Sigmoid colon (tissue), 7 donors: Measurements from ENCODE around the gene EFL1. TPM values are rescaled to one million over a fixed set of nuclear protein-coding genes. Genes with fewer than 3 reads are reported as not detected.
A peak's percentile ranks its signal among the peaks of the same experiment; 100 is the strongest.
"Not testable (repeated sequence)": the region's sequence is repeated elsewhere in the genome, so short reads cannot be mapped to it uniquely, and the experiment has no call there.

ENCODE experiments used
- DNase-seq: peaks from one replicate; pipeline ENCODE4 v3.0.0-alpha.2; 2019
- H3K27ac ChIP-seq, 4 donors: fragments of 200-600 bp; sonication (generic); one replicate each; pipeline ENCODE4 v1.5.1; 2016 to 2019; ENCODE audit warnings: mild to moderate bottlenecking in 1 of 4
- H3K27me3 ChIP-seq, 3 donors: fragments of 200-600 bp; sonication (generic); one replicate each; pipeline ENCODE4 v1.5.1; 2019; ENCODE audit warnings: mild to moderate bottlenecking in 1 of 3
- H3K36me3 ChIP-seq, 4 donors: fragments of 200-600 bp; sonication (generic); one replicate each; pipeline ENCODE4 v1.5.1; 2016 to 2019
- H3K4me1 ChIP-seq, 4 donors: fragments of 200-600 bp; sonication (generic); one replicate each; pipeline ENCODE4 v1.5.1; 2017 to 2019
- H3K4me3 ChIP-seq, 4 donors: fragments of 200-600 bp; sonication (generic); one replicate each; pipeline ENCODE4 v1.5.1; 2017 to 2019; ENCODE audit warnings: mild to moderate bottlenecking in 2 of 4, moderate library complexity in 1 of 4
- H3K9me3 ChIP-seq, 4 donors: fragments of 200-600 bp in 3 of 4; sonication (generic) in 3 of 4; one replicate each; pipeline versions ENCODE4 v1.5.1 to v1.6.1; 2013 to 2019
- CTCF ChIP-seq, 4 experiments: fragments of 450-650 bp in 3 of 4; fragments of 200-600 bp in 1 of 4; IDR thresholded peaks; one replicate each; pipeline ENCODE4 v1.5.1; 2016 to 2019; ENCODE audit warnings: antibody characterized with exemption in 4 of 4, mild to moderate bottlenecking in 3 of 4, moderate library complexity in 2 of 4
- EP300 ChIP-seq, 4 donors: sonication (generic); formaldehyde crosslinking; IDR thresholded peaks; one replicate each; pipeline ENCODE4 v1.6.1; 2017; ENCODE audit warnings: antibody characterized with exemption in 4 of 4
- POLR2A ChIP-seq, 2 donors: fragments of 450-650 bp; IDR thresholded peaks; one replicate each; pipeline ENCODE4 v1.6.1; 2016; ENCODE audit warnings: antibody characterized with exemption in 2 of 2, mild to moderate bottlenecking in 2 of 2, moderate library complexity in 2 of 2
- POLR2AphosphoS5 ChIP-seq, 4 donors: sonication (generic); formaldehyde crosslinking; IDR thresholded peaks; one replicate each; pipeline ENCODE4 v1.6.1; 2017; ENCODE audit warnings: antibody characterized with exemption in 4 of 4
- WGBS, 2 donors: extraction: QIAGEN DNeasy Blood & Tissue Kit; methylation state at CpG; one replicate each; pipeline ENCODE4 v1.1.7; 2013; 5-methylcytosine and 5-hydroxymethylcytosine counted together
- intact Hi-C: fragments of 100-400 bp; cut with DNase I; formaldehyde crosslinking; loops from one replicate; pipeline ENCODE4 v1.15.1; 2023
- polyA plus RNA-seq, 3 donors: library from polyadenylated mRNA; stranded (reverse); fragments of 200-250 nt; gene quantifications; one replicate each; pipeline ENCODE4 v1.2.3, GENCODE V29; 2013
- total RNA-seq, 4 donors: library from RNA; depleted of rRNA; stranded (reverse); fragments of >200 nt; gene quantifications; one replicate each; pipeline ENCODE4 v1.1.0, GENCODE V29; 2016
- donor health status: healthy with polysubstance abuse.
- donor health status: Bipolar disorder and iron deficiency.
- donor health status: healthy.

Gene EFL1
- total and polyA plus RNA-seq, 7 donors: 10.8 to 15.7 (median 13.6) TPM

DNA sequence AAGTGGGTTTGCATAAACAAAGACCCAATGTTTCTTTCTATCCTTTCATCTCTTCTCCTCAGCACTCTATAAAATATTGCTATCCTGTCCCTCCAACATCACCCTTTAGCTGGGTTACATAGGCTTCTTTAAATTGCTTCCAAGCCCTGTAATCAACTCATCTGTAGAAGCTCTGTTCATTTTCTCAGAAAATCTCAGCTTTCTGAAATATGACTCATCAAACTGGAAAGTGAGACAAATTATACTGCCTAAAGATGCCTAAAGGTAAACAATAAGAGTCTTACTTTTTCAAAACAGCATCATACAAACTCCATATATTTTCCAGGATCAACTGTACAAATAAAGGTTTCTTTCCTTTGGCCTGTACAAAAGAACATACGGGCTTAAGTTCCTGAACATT lies 33.8 kb downstream of the EFL1 start:
- Histone ChIP-seq H3K9me3 (no peaks in the 10 kb centered on the region), H3K4me1 (no peaks in the 10 kb centered on the region), H3K27me3 (no peaks in the 10 kb centered on the region), H3K4me3 (no peak overlapping the region), H3K36me3 (peaks cover 0 to 35% (median 0%) of the 10 kb centered on the region in 4 donors), H3K27ac (no peak overlapping the region)
- 89 to 93% methylated on average over 1 of the region's 1 CpG for WGBS, 2 donors
- intact Hi-C loops: no loop called here
- TF ChIP-seq POLR2A (IDR thresholded peaks at IDR 0.05) (no peak), EP300 (IDR thresholded peaks at IDR 0.05) (no peak), POLR2AphosphoS5 (IDR thresholded peaks at IDR 0.05) (no peak), CTCF (IDR thresholded peaks at IDR 0.05) (no peak)
- no peak for DNase-seq

DNA sequence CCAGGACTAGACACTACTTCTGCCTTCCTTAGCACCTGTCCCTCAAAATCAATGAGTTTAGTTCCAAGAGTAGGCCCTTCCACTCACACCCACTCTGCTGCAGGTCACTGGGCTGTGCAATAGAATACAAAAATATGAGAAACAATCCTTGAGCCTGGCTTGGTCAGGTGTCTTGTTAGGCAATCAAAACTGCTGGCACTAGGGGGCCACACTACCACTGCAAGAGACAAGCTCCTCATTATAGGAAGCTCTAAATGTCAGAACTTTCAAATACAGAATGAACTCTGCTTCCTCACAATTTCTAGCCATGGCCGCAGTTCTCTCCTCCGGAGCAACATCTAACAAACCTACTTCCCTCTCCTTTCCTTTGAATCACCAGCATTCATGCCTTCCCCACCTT lies 41.0 kb downstream of the EFL1 start:
- H3K27me3 ChIP-seq, H3K4me1 ChIP-seq, DNase-seq, intact Hi-C loops, H3K4me3 ChIP-seq, H3K9me3 ChIP-seq, H3K27ac ChIP-seq: not testable (repeated sequence)
- peaks cover 0 to 33% (median 2%) of the 10 kb centered on the region in 4 donors for H3K36me3 ChIP-seq
- 50 to 56% methylated on average over 2 of the region's 2 CpGs for WGBS, 2 donors

DNA sequence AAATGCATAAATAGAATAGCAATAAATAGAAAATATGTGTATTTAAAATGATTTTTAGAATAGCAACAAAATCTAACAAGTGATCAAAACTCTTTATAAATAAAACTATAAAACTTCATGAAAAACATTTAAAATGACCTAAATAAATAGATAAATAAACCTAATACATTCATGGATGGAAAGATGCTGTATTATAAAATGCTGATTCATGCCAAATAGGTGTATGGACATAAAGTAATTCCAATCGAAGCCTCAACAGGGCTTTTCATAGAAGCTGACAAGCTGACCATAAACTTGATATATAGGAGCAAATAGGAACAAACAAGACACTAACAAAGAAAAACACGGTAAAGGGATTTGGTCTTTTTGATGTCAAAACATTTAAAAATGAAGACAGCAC lies 46.4 kb downstream of the EFL1 start:
- H3K9me3 ChIP-seq, intact Hi-C loops, DNase-seq, H3K4me3 ChIP-seq, H3K4me1 ChIP-seq, H3K27ac ChIP-seq, H3K27me3 ChIP-seq: not testable (repeated sequence)
- 74 to 80% methylated on average over 2 of the region's 2 CpGs for WGBS, 2 donors
- H3K36me3 ChIP-seq: peaks cover 0 to 29% (median 2%) of the 10 kb centered on the region in 4 donors

DNA sequence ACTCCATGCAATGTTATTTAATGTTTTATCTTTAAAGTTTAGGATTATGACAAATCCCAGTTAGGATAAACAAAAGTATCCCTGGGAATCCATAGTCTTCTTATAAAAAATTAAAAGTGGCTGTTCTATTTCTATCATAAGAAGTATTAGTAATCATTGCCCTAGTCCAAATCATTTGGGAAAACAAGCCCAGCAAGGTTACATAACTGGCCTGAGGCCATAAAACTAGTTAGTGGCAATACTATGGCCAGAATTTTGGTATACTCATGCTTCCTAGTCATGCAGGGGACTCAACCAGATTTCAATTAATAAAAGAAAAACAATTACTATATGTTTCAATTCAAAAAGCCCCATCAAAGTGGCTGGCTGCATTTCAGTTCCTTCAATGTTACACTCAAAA lies 50.3 kb downstream of the EFL1 start:
- DNase-seq, intact Hi-C loops, H3K36me3 ChIP-seq, H3K9me3 ChIP-seq, H3K4me1 ChIP-seq, H3K27ac ChIP-seq, H3K4me3 ChIP-seq, H3K27me3 ChIP-seq: not testable (repeated sequence)

DNA sequence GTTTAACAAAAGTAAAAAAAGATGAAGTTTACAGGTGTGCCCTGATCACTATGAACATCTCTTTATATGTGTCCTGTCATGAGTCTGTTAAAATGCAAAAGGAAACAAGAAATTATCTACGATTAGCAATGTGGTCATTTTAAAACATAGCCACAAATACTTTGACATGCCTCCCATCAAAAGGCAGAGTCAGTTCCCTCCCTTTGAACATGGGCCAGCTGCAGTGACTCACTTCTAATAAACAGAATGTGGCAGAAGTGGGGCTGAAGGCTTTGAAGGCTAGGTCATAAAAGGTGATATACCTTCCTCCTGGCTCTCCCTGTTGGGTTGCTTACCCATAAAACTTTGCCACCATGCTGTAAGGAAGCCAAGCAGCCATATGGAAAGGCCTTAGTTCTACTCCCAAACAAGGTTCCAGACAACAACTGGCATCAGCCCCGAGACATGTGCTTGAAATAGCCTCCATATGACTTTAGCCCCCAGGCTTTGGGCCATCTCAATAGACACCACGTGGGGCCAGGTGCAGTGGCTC lies 52.4 kb downstream of the EFL1 start:
- DNase-seq, H3K9me3 ChIP-seq, H3K4me1 ChIP-seq, H3K27me3 ChIP-seq, intact Hi-C loops, H3K4me3 ChIP-seq, H3K36me3 ChIP-seq: not testable (repeated sequence)
- WGBS, 2 donors: 52 to 69% methylated on average over 3 of the region's 3 CpGs
- peak overlapping the region in 1 of 4 donors; percentile 39 for H3K27ac ChIP-seq

DNA sequence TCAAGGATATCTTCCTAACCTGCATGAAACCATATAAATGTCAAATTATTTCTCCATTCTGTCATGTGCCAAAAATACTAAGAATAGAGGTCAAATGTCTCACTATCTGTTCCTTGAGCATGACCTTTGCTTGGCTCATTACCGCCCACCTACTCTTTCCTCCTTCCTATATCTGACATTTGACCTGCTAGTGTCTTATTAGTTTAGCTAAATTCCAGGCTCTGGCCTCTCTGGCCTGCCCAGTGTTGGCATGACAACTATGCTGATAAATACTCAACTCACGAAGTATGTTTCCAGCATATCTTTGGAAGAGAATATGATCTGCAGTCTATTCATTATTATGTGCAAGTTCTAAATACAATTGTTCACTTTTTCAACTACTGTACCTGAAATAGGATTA lies 58.0 kb downstream of the EFL1 start:
- H3K36me3 ChIP-seq, H3K27ac ChIP-seq, H3K27me3 ChIP-seq, H3K4me1 ChIP-seq, intact Hi-C loops, H3K4me3 ChIP-seq, DNase-seq, H3K9me3 ChIP-seq: not testable (repeated sequence)
- WGBS, 2 donors: 90 to 92% methylated on average over 2 of the region's 2 CpGs

DNA sequence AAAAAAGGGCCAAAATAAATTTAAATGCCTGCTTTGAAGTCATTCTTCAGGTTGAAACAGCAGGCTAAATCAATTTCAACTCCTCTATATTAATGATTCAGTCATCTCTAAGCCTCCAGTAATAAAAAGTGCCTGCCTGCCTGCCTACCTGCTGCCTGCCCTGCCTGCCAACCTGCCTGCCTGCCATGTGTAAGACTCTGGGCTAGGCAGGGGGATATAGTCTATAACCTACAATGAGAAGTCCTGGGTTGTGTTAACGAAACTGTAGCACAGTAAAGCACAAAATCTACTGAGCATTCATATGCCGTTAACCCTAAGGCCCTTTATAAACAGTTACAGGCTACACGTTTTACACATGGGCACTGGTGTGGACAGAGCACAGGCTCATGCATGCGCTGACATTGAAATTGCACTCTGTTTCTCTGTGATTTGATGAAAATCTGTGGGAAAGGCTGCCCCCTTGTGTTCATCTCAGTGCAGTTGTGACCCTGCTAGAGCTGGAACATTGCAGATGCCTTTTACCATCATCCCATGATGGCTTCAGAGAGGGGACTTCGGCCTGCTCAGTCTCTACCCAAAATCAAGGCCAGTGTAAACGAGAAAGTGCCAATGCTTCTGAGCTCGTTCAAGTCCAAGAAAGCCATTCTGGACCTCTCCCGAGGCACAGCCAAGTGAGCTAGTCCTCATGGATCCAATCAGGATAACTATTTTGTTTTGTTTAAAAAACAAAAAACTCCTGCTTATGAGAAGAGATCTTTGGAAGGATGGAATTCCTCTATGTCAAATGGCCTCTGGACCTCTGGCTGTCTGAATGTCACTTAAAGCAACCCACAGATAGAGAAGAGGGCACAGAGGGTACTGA lies 64.6 kb downstream of the EFL1 start:
- peak; percentile 82 for DNase-seq
- intact Hi-C loops: loop anchor here (2.0 to 10.0 kb wide), 5 partner anchors 56 to 923 kb away; no protein-coding TSS in a partner anchor

More for the DNA sequence above, 64.6 kb downstream of the EFL1 start:
- WGBS, 2 donors: 37 to 46% methylated on average over 8 of the region's 8 CpGs
- no peaks in the 10 kb centered on the region for H3K27me3 ChIP-seq
- no peak overlapping the region for H3K4me3 ChIP-seq
- no peaks in the 10 kb centered on the region for H3K4me1 ChIP-seq
- no peak overlapping the region for H3K27ac ChIP-seq
- H3K36me3 ChIP-seq: no peaks in the 10 kb centered on the region
- TF ChIP-seq POLR2AphosphoS5 (IDR thresholded peaks at IDR 0.05): no peak
- peak; percentile 51 to 80 (median 68) for TF ChIP-seq CTCF (IDR thresholded peaks at IDR 0.05)
- H3K9me3 ChIP-seq: no peaks in the 10 kb centered on the region
